Head of caudate nucleus (tissue), 42 donors: ENCODE data around the gene LAP3.

ENCODE experiments used
- DNase-seq, 42 donors: peaks; one replicate each; pipeline versions ENCODE4 v3.0.0 to v3.0.0-alpha.2; 2020 to 2021; ENCODE audit warnings: mixed read lengths in 7 of 42
- intact Hi-C: fragments of 100-400 bp; cut with DNase I; formaldehyde crosslinking; loops from one replicate; pipeline ENCODE4 v1.15.0; 2022

Gene LAP3

DNA sequence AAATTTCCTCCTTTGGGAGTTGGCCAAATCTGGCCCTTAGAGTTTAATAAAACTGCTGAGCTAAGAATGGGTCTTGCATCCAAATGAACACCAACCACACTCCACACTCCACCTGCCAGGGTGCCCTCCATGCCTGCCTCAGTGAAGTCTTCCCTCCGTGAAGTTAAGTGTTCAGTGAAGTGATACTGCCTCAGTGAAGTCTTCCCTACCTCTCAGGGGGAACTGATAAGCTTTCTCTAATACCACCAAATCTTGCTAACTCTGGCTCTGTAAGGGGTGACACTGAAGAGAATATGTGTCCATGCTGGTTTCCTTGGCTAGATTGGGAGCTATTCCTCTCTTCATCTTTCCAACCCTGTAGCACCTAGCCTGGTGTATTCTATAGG lies 65.4 kb downstream of the LAP3 start:
- no peak for DNase-seq
- intact Hi-C loops: no loop called here

DNA sequence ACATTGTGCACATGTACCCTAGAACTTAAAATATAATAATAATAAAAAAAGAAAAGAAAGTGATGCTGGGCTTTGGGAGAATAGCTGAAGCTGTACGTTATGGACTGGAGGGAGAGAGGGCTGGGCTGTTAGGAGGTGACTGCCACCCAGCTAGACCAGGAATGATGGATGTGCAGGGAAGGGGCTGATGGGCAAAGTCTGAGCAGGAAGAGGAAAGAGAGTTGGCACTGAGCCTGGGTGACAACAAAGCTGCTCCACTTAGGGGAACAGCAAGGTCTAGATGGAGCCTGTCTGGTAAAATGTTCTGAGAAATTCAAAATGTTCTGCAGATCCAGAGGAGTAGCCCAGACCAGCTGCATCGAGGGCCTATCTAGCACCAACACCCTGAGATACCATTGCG lies 69.7 kb downstream of the LAP3 start:
- intact Hi-C loops: no loop called here
- DNase-seq: no peak

- intact Hi-C loops: no loop called here
Measured at GRCh38 chr4:17647176-17647806, 70.3 kb downstream of the LAP3 start.

GRCh38 chr4:17647927-17648326 lies 70.9 kb downstream of the LAP3 start:
- DNase-seq: no peak
- intact Hi-C loops: no loop called here

More at GRCh38 chr4:17647176-17647806, 70.3 kb downstream of the LAP3 start:
- DNase-seq: no peak

GRCh38 chr4:17650406-17650805 lies 73.4 kb downstream of the LAP3 start:
- peak in 1 of 42 donors; percentile 30 for DNase-seq
- intact Hi-C loops: no loop called here

GRCh38 chr4:17654701-17655100 lies 77.7 kb downstream of the LAP3 start:
- intact Hi-C loops: no loop called here
- DNase-seq: no peak

- no peak for DNase-seq
- intact Hi-C loops: no loop called here
Measured at GRCh38 chr4:17657090-17657489, 80.1 kb downstream of the LAP3 start.
